ENCODE results near the gene SLC22A31. TPM values are rescaled to one million over a fixed set of nuclear protein-coding genes. Genes with fewer than 3 reads are reported as not detected.
"Not testable (repeated sequence)": the region's sequence is repeated elsewhere in the genome, so short reads cannot be mapped to it uniquely, and the experiment has no call there.

SLC22A31 gene
- total RNA-seq, 2 experiments from 2014 or later: 1.8 to 2.8 TPM

GRCh38 chr16:89168381-89169189, 31.8 kb downstream of the SLC22A31 start:
- Mint-ChIP-seq H3K4me1 (peaks cover 11% of the 10 kb centered on the region), H3K4me3 (no peak overlapping the region), H3K36me3 (ENCODE audit: low read depth) (no peaks in the 10 kb centered on the region), H3K9me3 (no peaks in the 10 kb centered on the region), H3K27ac (no peak overlapping the region), H3K27me3 (peaks cover 3% of the 10 kb centered on the region)
- ChIA-PET CTCF (interaction anchor here (1.5 to 2.1 kb wide), 2 partner anchors 220 to 226 kb away, joined by 4 to 6 read pairs; no protein-coding TSS in a partner anchor), POLR2A (interaction anchor here (0.5 kb wide), 1 partner anchor 228 kb away, joined by 3 read pairs; no protein-coding TSS in a partner anchor)
- DNase-seq: no peak

- Mint-ChIP-seq H3K27me3 (peaks cover 3% of the 10 kb centered on the region), H3K27ac (no peak overlapping the region), H3K36me3 (ENCODE audit: low read depth) (no peaks in the 10 kb centered on the region), H3K4me1 (peaks cover 11% of the 10 kb centered on the region), H3K4me3 (no peak overlapping the region), H3K9me3 (no peaks in the 10 kb centered on the region)
- peak; percentile 85 for DNase-seq
- ChIA-PET CTCF (interaction anchor here (0.6 to 2.1 kb wide), 17 partner anchors 12 to 432 kb away, joined by 3 to 11 read pairs (median 4); partner anchors contain the start of genes APRT and ZNF778), POLR2A (no interaction called here)
These were observed 32.9 kb downstream of the SLC22A31 start for GRCh38 chr16:89167425-89167941.

- H3K36me3 Mint-ChIP-seq (ENCODE audit: low read depth): no peaks in the 10 kb centered on the region
- no peak overlapping the region for H3K27ac Mint-ChIP-seq
- ChIA-PET POLR2A (no interaction called here), CTCF (interaction anchor here (0.9 to 2.1 kb wide), 16 partner anchors 11 to 431 kb away, joined by 3 to 11 read pairs (median 4); partner anchors contain the start of genes APRT and ZNF778)
- DNase-seq: no peak
- H3K4me1 Mint-ChIP-seq: peaks cover 11% of the 10 kb centered on the region
- no peak overlapping the region for H3K4me3 Mint-ChIP-seq
- H3K27me3 Mint-ChIP-seq: peaks cover 3% of the 10 kb centered on the region
- no peaks in the 10 kb centered on the region for H3K9me3 Mint-ChIP-seq
These were observed 33.5 kb downstream of the SLC22A31 start for GRCh38 chr16:89166696-89167424.

- H3K27ac Mint-ChIP-seq; H3K4me3 Mint-ChIP-seq; CTCF ChIA-PET; POLR2A ChIA-PET; H3K9me3 Mint-ChIP-seq; DNase-seq; H3K27me3 Mint-ChIP-seq; H3K4me1 Mint-ChIP-seq; H3K36me3 Mint-ChIP-seq (ENCODE audit: low read depth): not testable (repeated sequence)
These were observed 34.7 kb downstream of the SLC22A31 start for GRCh38 chr16:89165681-89165979.

GRCh38 chr16:89164847-89165680, 35.3 kb downstream of the SLC22A31 start:
- Mint-ChIP-seq H3K27ac (no peak overlapping the region), H3K9me3 (no peaks in the 10 kb centered on the region), H3K36me3 (ENCODE audit: low read depth) (no peaks in the 10 kb centered on the region), H3K4me3 (no peak overlapping the region), H3K27me3 (no peaks in the 10 kb centered on the region), H3K4me1 (peaks cover 2% of the 10 kb centered on the region)
- no peak for DNase-seq
- ChIA-PET CTCF (no interaction called here), POLR2A (no interaction called here)

GRCh38 chr16:89164436-89164835, 35.9 kb downstream of the SLC22A31 start:
- H3K9me3 Mint-ChIP-seq: peaks cover 2% of the 10 kb centered on the region
- H3K36me3 Mint-ChIP-seq (ENCODE audit: low read depth): no peaks in the 10 kb centered on the region
- no peak overlapping the region for H3K27ac Mint-ChIP-seq
- no peak for DNase-seq
- ChIA-PET CTCF (no interaction called here), POLR2A (no interaction called here)
- H3K4me1 Mint-ChIP-seq: peaks cover 2% of the 10 kb centered on the region
- H3K4me3 Mint-ChIP-seq: no peak overlapping the region
- no peaks in the 10 kb centered on the region for H3K27me3 Mint-ChIP-seq

GRCh38 chr16:89163297-89163696, 37.0 kb downstream of the SLC22A31 start:
- Mint-ChIP-seq H3K27me3 (no peaks in the 10 kb centered on the region), H3K36me3 (ENCODE audit: low read depth) (no peaks in the 10 kb centered on the region), H3K9me3 (peaks cover 8% of the 10 kb centered on the region), H3K4me3 (no peak overlapping the region), H3K27ac (no peak overlapping the region), H3K4me1 (peaks cover 2% of the 10 kb centered on the region)
- ChIA-PET POLR2A (interaction anchor here (0.8 kb wide), 1 partner anchor 8 kb away, joined by 3 read pairs; no protein-coding TSS in a partner anchor), CTCF (no interaction called here)
- no peak for DNase-seq

GRCh38 chr16:89161763-89162713, 38.3 kb downstream of the SLC22A31 start:
- ChIA-PET CTCF (no interaction called here), POLR2A (no interaction called here)
- Mint-ChIP-seq H3K4me1 (no peaks in the 10 kb centered on the region), H3K9me3 (peaks cover 17% of the 10 kb centered on the region), H3K27ac (no peak overlapping the region), H3K36me3 (ENCODE audit: low read depth) (no peaks in the 10 kb centered on the region), H3K27me3 (no peaks in the 10 kb centered on the region), H3K4me3 (no peak overlapping the region)
- DNase-seq: no peak

GRCh38 chr16:89160977-89161701, 39.2 kb downstream of the SLC22A31 start:
- Mint-ChIP-seq H3K4me3 (no peak overlapping the region), H3K27me3 (no peaks in the 10 kb centered on the region), H3K36me3 (ENCODE audit: low read depth) (no peaks in the 10 kb centered on the region), H3K4me1 (no peaks in the 10 kb centered on the region), H3K27ac (no peak overlapping the region), H3K9me3 (peaks cover 17% of the 10 kb centered on the region)
- DNase-seq: no peak
- POLR2A ChIA-PET: no interaction called here
- CTCF ChIA-PET: interaction anchor here (0.9 kb wide), 1 partner anchor 10 kb away, joined by 3 read pairs; no protein-coding TSS in a partner anchor

GRCh38 chr16:89159850-89160354, 40.4 kb downstream of the SLC22A31 start:
- Mint-ChIP-seq H3K9me3 (peaks cover 17% of the 10 kb centered on the region), H3K27ac (no peak overlapping the region), H3K27me3 (no peaks in the 10 kb centered on the region), H3K4me1 (no peaks in the 10 kb centered on the region), H3K4me3 (no peak overlapping the region), H3K36me3 (ENCODE audit: low read depth) (no peaks in the 10 kb centered on the region)
- DNase-seq: no peak
- ChIA-PET POLR2A (no interaction called here), CTCF (no interaction called here)

GRCh38 chr16:89159066-89159849, 41.1 kb downstream of the SLC22A31 start:
- peaks cover 17% of the 10 kb centered on the region for H3K9me3 Mint-ChIP-seq
- no peak for DNase-seq
- ChIA-PET POLR2A (no interaction called here), CTCF (no interaction called here)
- H3K27me3 Mint-ChIP-seq: no peaks in the 10 kb centered on the region
- H3K4me3 Mint-ChIP-seq: no peak overlapping the region
- no peak overlapping the region for H3K27ac Mint-ChIP-seq
- H3K36me3 Mint-ChIP-seq (ENCODE audit: low read depth): no peaks in the 10 kb centered on the region
- no peaks in the 10 kb centered on the region for H3K4me1 Mint-ChIP-seq
